ENCODE results near the gene CAPZA1. TPM values are rescaled to one million over a fixed set of nuclear protein-coding genes. Genes with fewer than 3 reads are reported as not detected.

CAPZA1 gene
- polyA plus RNA-seq, 1 of the 3 experiments (the other 2 are of a cell fraction), result 50.8 TPM

- Histone ChIP-seq H3F3A (replicated peaks; ENCODE audit: insufficient read depth) (peaks cover 11% of the 10 kb centered on the region), H4K20me1 (ENCODE audit: insufficient read depth) (peaks cover 96% of the 10 kb centered on the region), H3K4me2 (no peak overlapping the region), H3K9me2 (no peaks in the 10 kb centered on the region), H3K4me1 (ENCODE audit: control insufficient read depth in 1 of 2, insufficient read depth in 2 of 2, low read depth in 1 of 2, low read length in 1 of 2) (peaks cover 0 to 6% of the 10 kb centered on the region in 2 experiments; a peak in 2 of 4 replicates), H3K79me2 (ENCODE audit: insufficient read depth) (peaks cover 100% of the 10 kb centered on the region), H3K36me3 (replicated peaks in 1 of 2; ENCODE audit: control insufficient read depth in 1 of 2, insufficient read depth in 2 of 2, low read length in 1 of 2) (peaks cover 8 to 16% of the 10 kb centered on the region in 2 experiments), H3K4me3 (ENCODE audit: low read depth in 2 of 2, low read length in 1 of 2) (no peak overlapping the region), H2AFZ (ENCODE audit: low read depth) (no peak overlapping the region), H3K9me3 (no peaks in the 10 kb centered on the region), H3K9ac (no peak overlapping the region), H3K27ac (ENCODE audit: low read depth in 2 of 2, low read length in 1 of 2) (no peak overlapping the region), H3K27me3 (ENCODE audit: insufficient read depth) (no peaks in the 10 kb centered on the region)
- CTCF ChIA-PET, result no interaction called here
- no peak for TF ChIP-seq TCF12 (IDR thresholded peaks at IDR 0.05)
- TF ChIP-seq NFIC (IDR thresholded peaks at IDR 0.05; ENCODE audit: borderline replicate concordance), result no peak
- TF ChIP-seq FOXJ3 (CRISPR knock-in tag; IDR thresholded peaks at IDR 0.05), result no peak
- TF ChIP-seq, protein P1, sequence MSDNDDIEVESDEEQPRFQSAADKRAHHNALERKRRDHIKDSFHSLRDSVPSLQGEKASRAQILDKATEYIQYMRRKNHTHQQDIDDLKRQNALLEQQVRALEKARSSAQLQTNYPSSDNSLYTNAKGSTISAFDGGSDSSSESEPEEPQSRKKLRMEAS (IDR thresholded peaks at IDR 0.05; ENCODE audit: low read depth), result no peak
- TF ChIP-seq RFX5 (IDR thresholded peaks at IDR 0.05; ENCODE audit: low read length), result no peak
- TF ChIP-seq, protein P2, sequence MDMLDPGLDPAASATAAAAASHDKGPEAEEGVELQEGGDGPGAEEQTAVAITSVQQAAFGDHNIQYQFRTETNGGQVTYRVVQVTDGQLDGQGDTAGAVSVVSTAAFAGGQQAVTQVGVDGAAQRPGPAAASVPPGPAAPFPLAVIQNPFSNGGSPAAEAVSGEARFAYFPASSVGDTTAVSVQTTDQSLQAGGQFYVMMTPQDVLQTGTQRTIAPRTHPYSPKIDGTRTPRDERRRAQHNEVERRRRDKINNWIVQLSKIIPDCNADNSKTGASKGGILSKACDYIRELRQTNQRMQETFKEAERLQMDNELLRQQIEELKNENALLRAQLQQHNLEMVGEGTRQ (IDR thresholded peaks at IDR 0.05; ENCODE audit: borderline replicate concordance, low read depth, low read length), result no peak
- no peak for TF ChIP-seq RXRA (IDR thresholded peaks at IDR 0.05; ENCODE audit: borderline replicate concordance, low read depth)
- no peak for TF ChIP-seq EZH2phosphoT487 (IDR thresholded peaks at IDR 0.05; ENCODE audit: borderline replicate concordance, low read depth)
- TF ChIP-seq GABPA (IDR thresholded peaks at IDR 0.05; ENCODE audit: low read depth), result no peak
- TF ChIP-seq NRF1 (IDR thresholded peaks at IDR 0.05; ENCODE audit: low read depth, low read length), result no peak
- TF ChIP-seq SIN3A (IDR thresholded peaks at IDR 0.05; ENCODE audit: borderline replicate concordance, low read depth, low read length), result no peak
- TF ChIP-seq POLR2AphosphoS5 (IDR thresholded peaks at IDR 0.05; ENCODE audit: low read depth, low read length), result no peak
- TF ChIP-seq, protein P3, sequence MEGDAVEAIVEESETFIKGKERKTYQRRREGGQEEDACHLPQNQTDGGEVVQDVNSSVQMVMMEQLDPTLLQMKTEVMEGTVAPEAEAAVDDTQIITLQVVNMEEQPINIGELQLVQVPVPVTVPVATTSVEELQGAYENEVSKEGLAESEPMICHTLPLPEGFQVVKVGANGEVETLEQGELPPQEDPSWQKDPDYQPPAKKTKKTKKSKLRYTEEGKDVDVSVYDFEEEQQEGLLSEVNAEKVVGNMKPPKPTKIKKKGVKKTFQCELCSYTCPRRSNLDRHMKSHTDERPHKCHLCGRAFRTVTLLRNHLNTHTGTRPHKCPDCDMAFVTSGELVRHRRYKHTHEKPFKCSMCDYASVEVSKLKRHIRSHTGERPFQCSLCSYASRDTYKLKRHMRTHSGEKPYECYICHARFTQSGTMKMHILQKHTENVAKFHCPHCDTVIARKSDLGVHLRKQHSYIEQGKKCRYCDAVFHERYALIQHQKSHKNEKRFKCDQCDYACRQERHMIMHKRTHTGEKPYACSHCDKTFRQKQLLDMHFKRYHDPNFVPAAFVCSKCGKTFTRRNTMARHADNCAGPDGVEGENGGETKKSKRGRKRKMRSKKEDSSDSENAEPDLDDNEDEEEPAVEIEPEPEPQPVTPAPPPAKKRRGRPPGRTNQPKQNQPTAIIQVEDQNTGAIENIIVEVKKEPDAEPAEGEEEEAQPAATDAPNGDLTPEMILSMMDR (IDR thresholded peaks at IDR 0.05), result no peak
- TF ChIP-seq MXI1 (IDR thresholded peaks at IDR 0.05; ENCODE audit: low read depth, low read length), result no peak
- no peak for TF ChIP-seq EP300 (IDR thresholded peaks at IDR 0.05; ENCODE audit: borderline replicate concordance in 1 of 2, low read depth in 1 of 2, low read length in 1 of 2)
- no peak for TF ChIP-seq JUND (IDR thresholded peaks at IDR 0.05)
- no peak for DNase-seq
- POLR2A ChIA-PET, result no interaction called here
Measured at GRCh38 chr1:112629256-112629655, 9.6 kb downstream of the CAPZA1 start.

- Histone ChIP-seq H3K4me3 (ENCODE audit: low read depth in 2 of 2, low read length in 1 of 2) (no peak overlapping the region), H2AFZ (ENCODE audit: low read depth) (no peak overlapping the region), H3K79me2 (ENCODE audit: insufficient read depth) (peaks cover 100% of the 10 kb centered on the region), H3F3A (replicated peaks; ENCODE audit: insufficient read depth) (peaks cover 36% of the 10 kb centered on the region), H3K36me3 (replicated peaks in 1 of 2; ENCODE audit: control insufficient read depth in 1 of 2, insufficient read depth in 2 of 2, low read length in 1 of 2) (peaks cover 8% of the 10 kb centered on the region in 2 experiments), H3K9me2 (no peaks in the 10 kb centered on the region), H3K9me3 (no peaks in the 10 kb centered on the region), H3K4me2 (no peak overlapping the region), H3K27ac (ENCODE audit: low read depth in 2 of 2, low read length in 1 of 2) (no peak overlapping the region), H3K27me3 (ENCODE audit: insufficient read depth) (no peaks in the 10 kb centered on the region), H3K4me1 (ENCODE audit: control insufficient read depth in 1 of 2, insufficient read depth in 2 of 2, low read depth in 1 of 2, low read length in 1 of 2) (peaks cover 0 to 14% of the 10 kb centered on the region in 2 experiments; a peak in 2 of 4 replicates), H4K20me1 (ENCODE audit: insufficient read depth) (peaks cover 97% of the 10 kb centered on the region), H3K9ac (no peak overlapping the region)
- POLR2A ChIA-PET, result no interaction called here
- DNase-seq, result no peak
- WGBS (ENCODE audit: low lambda C conversion rate), result 95% methylated on average over 2 of the region's 2 CpGs
- CTCF ChIA-PET, result no interaction called here
- TF ChIP-seq JUND (IDR thresholded peaks at IDR 0.05), result no peak
- TF ChIP-seq RCOR1 (IDR thresholded peaks at IDR 0.05; ENCODE audit: low read length), result no peak
- TF ChIP-seq NFIC (IDR thresholded peaks at IDR 0.05; ENCODE audit: borderline replicate concordance), result no peak
- TF ChIP-seq ELF1 (IDR thresholded peaks at IDR 0.05), result no peak
- TF ChIP-seq, protein P1 (IDR thresholded peaks at IDR 0.05; ENCODE audit: low read depth), result no peak
- no peak for TF ChIP-seq SMC3 (IDR thresholded peaks at IDR 0.05; ENCODE audit: low read depth, low read length)
- TF ChIP-seq, protein P2 (IDR thresholded peaks at IDR 0.05; ENCODE audit: borderline replicate concordance, low read depth, low read length), result no peak
- TF ChIP-seq, protein P4, sequence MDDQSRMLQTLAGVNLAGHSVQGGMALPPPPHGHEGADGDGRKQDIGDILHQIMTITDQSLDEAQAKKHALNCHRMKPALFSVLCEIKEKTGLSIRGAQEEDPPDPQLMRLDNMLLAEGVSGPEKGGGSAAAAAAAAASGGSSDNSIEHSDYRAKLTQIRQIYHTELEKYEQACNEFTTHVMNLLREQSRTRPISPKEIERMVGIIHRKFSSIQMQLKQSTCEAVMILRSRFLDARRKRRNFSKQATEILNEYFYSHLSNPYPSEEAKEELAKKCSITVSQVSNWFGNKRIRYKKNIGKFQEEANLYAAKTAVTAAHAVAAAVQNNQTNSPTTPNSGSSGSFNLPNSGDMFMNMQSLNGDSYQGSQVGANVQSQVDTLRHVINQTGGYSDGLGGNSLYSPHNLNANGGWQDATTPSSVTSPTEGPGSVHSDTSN (IDR thresholded peaks at IDR 0.05), result no peak
- no peak for TF ChIP-seq GABPA (IDR thresholded peaks at IDR 0.05; ENCODE audit: low read depth)
- TF ChIP-seq EP300 (IDR thresholded peaks at IDR 0.05; ENCODE audit: borderline replicate concordance in 1 of 2, low read depth in 1 of 2, low read length in 1 of 2), result no peak
Measured at GRCh38 chr1:112633628-112634027, 14.0 kb downstream of the CAPZA1 start.

Data from SK-N-SH (cell line).